H9 (cell line): ENCODE measurements around the gene PTPRN2. TPM values are rescaled to one million over a fixed set of nuclear protein-coding genes. Genes with fewer than 3 reads are reported as not detected.

Experiments
- DNase-seq: peaks from one replicate; pipeline ENCODE4 v3.0.0-alpha.2; 2017
- H2AFZ ChIP-seq: one replicate; pipeline ENCODE4 v1.6.1; 2013; ENCODE audit warnings: mild to moderate bottlenecking, low read length, control low read depth, moderate library complexity
- H2AK5ac ChIP-seq: 2 replicates; pipeline ENCODE4 v1.6.1; 2013; ENCODE audit warnings: low read length, control low read depth, mixed read lengths; ENCODE audit not compliant: insufficient read length
- H2BK120ac ChIP-seq: one replicate; pipeline ENCODE4 v1.6.1; 2013; ENCODE audit warnings: low read depth, mild to moderate bottlenecking, low read length, control low read depth, inconsistent platforms; ENCODE audit not compliant: poor library complexity, severe bottlenecking
- H2BK12ac ChIP-seq: 2 replicates; pipeline ENCODE4 v1.6.1; 2013; ENCODE audit warnings: low read length, control low read depth, mixed read lengths, low read depth; ENCODE audit not compliant: insufficient read length
- H2BK15ac ChIP-seq: 2 replicates; pipeline ENCODE4 v1.6.1; 2013; ENCODE audit warnings: low read depth, low read length, control low read depth
- H2BK20ac ChIP-seq: one replicate; pipeline ENCODE4 v1.6.1; 2013; ENCODE audit warnings: low read depth, mild to moderate bottlenecking, low read length, control low read depth, inconsistent platforms; ENCODE audit not compliant: poor library complexity, severe bottlenecking
- H2BK5ac ChIP-seq: 2 replicates; pipeline ENCODE4 v1.6.1; 2013; ENCODE audit warnings: low read length, control low read depth, mixed read lengths; ENCODE audit not compliant: insufficient read length
- H3K14ac ChIP-seq: 2 replicates; pipeline ENCODE4 v1.6.1; 2013; ENCODE audit warnings: low read length, control low read depth; ENCODE audit not compliant: insufficient read depth
- H3K18ac ChIP-seq: 2 replicates; pipeline ENCODE4 v1.6.1; 2013; ENCODE audit warnings: low read depth, mild to moderate bottlenecking, mixed read lengths, low read length, control low read depth; ENCODE audit not compliant: insufficient read length
- H3K23ac ChIP-seq: 2 replicates; pipeline ENCODE4 v1.6.1; 2013; ENCODE audit warnings: low read length, control low read depth, mixed read lengths, low read depth; ENCODE audit not compliant: insufficient read length
- H3K23me2 ChIP-seq: 2 replicates; pipeline ENCODE4 v1.6.1; 2013; ENCODE audit warnings: low read depth, mild to moderate bottlenecking, mixed read lengths, low read length, control low read depth; ENCODE audit not compliant: insufficient read length, poor library complexity, severe bottlenecking
- H3K27ac ChIP-seq: 2 replicates; pipeline ENCODE4 v1.5.1; 2013; ENCODE audit warnings: low read length, control low read depth, mixed read lengths, low read depth; ENCODE audit not compliant: insufficient read length
- H3K27me3 ChIP-seq: 2 replicates; pipeline ENCODE4 v1.6.1; 2013; ENCODE audit warnings: low read length, control low read depth, inconsistent platforms; ENCODE audit not compliant: insufficient read depth
- H3K4ac ChIP-seq: 2 replicates; pipeline ENCODE4 v1.6.1; 2013; ENCODE audit warnings: low read depth, mild to moderate bottlenecking, control low read depth, inconsistent platforms, low read length, moderate library complexity
- H3K4me1 ChIP-seq: 2 replicates; pipeline ENCODE4 v1.6.1; 2013; ENCODE audit warnings: low read length, control low read depth, inconsistent platforms; ENCODE audit not compliant: insufficient read depth
- H3K4me2 ChIP-seq: 2 replicates; pipeline ENCODE4 v1.6.1; 2013; ENCODE audit warnings: low read length, control low read depth, mixed read lengths; ENCODE audit not compliant: insufficient read length, insufficient read depth
- H3K56ac ChIP-seq: 2 replicates; pipeline ENCODE4 v1.6.1; 2013; ENCODE audit warnings: low read depth, mild to moderate bottlenecking, mixed read lengths, low read length, control low read depth; ENCODE audit not compliant: insufficient read length
- H3K79me1 ChIP-seq: 2 replicates; pipeline ENCODE4 v1.6.1; 2013; ENCODE audit warnings: low read depth, mild to moderate bottlenecking, moderate library complexity, low read length, control low read depth, inconsistent platforms; ENCODE audit not compliant: insufficient read depth, poor library complexity, severe bottlenecking
- H3K79me2 ChIP-seq: 2 replicates; pipeline ENCODE4 v1.6.1; 2013; ENCODE audit warnings: low read length, control low read depth, inconsistent platforms; ENCODE audit not compliant: insufficient read depth
- H3K9ac ChIP-seq: 2 replicates; pipeline ENCODE4 v1.6.1; 2013; ENCODE audit warnings: low read length, control low read depth, mixed read lengths; ENCODE audit not compliant: insufficient read length; ENCODE audit errors: extremely low read depth
- H3K9me3 ChIP-seq: one replicate; pipeline ENCODE4 v1.6.1; 2013; ENCODE audit warnings: low read depth, low read length, inconsistent platforms; ENCODE audit not compliant: control insufficient read depth
- H3T11ph ChIP-seq: one replicate; pipeline ENCODE4 v1.6.1; 2013; ENCODE audit warnings: mild to moderate bottlenecking, low read length, control low read depth, inconsistent platforms
- H4K20me1 ChIP-seq: one replicate; pipeline ENCODE4 v1.6.1; 2013; ENCODE audit not compliant: control insufficient read depth, insufficient read length, insufficient read depth
- H4K5ac ChIP-seq: 2 replicates; pipeline ENCODE4 v1.6.1; 2013; ENCODE audit warnings: low read depth, mild to moderate bottlenecking, mixed read lengths, low read length, control low read depth; ENCODE audit not compliant: insufficient read length
- H4K8ac ChIP-seq: replicated peaks from 2 replicates; pipeline ENCODE4 v1.6.1; 2013; ENCODE audit warnings: low read length, control low read depth, mixed read lengths, low read depth; ENCODE audit not compliant: insufficient read length
- H4K91ac ChIP-seq: 2 replicates; pipeline ENCODE4 v1.6.1; 2013; ENCODE audit warnings: low read depth, mild to moderate bottlenecking, moderate library complexity, mixed read lengths, low read length, control low read depth; ENCODE audit not compliant: insufficient read length
- H3K27ac Mint-ChIP-seq, 3 experiments: 2 replicates in 2 of 3; 3 replicates in 1 of 3; pipeline ENCODE4 v1.8.0; 2020 to 2021; ENCODE audit warnings: mixed read lengths in 3 of 3, mild to moderate bottlenecking in 1 of 3, moderate library complexity in 1 of 3
- H3K27me3 Mint-ChIP-seq: 2 replicates; pipeline ENCODE4 v1.8.0; 2021; ENCODE audit warnings: low read depth, mild to moderate bottlenecking, moderate library complexity, mixed read lengths
- H3K36me3 Mint-ChIP-seq, 3 experiments: 2 replicates in 2 of 3; 3 replicates in 1 of 3; pipeline ENCODE4 v1.8.0; 2020 to 2021; ENCODE audit warnings: low read depth in 3 of 3, mixed read lengths in 3 of 3; ENCODE audit not compliant: insufficient read depth in 1 of 3
- H3K4me1 Mint-ChIP-seq, 2 experiments: 2 replicates each; pipeline ENCODE4 v1.8.0; 2020; ENCODE audit warnings: mixed read lengths in 2 of 2
- H3K4me3 Mint-ChIP-seq, 2 experiments: 2 replicates in 1 of 2; 3 replicates in 1 of 2; pipeline ENCODE4 v1.8.0; 2020 to 2021; ENCODE audit warnings: mild to moderate bottlenecking in 2 of 2, mixed read lengths in 2 of 2, moderate library complexity in 1 of 2
- H3K9me3 Mint-ChIP-seq, 2 experiments: 2 replicates in 1 of 2; 3 replicates in 1 of 2; pipeline ENCODE4 v1.8.0; 2020; ENCODE audit warnings: mild to moderate bottlenecking in 2 of 2, mixed read lengths in 2 of 2, moderate library complexity in 1 of 2
- CTCF ChIP-seq: fragments of 200-600 bp; sonication (generic); conservative IDR thresholded peaks from 3 replicates; pipeline ENCODE4 v1.8.0; 2021; ENCODE audit warnings: antibody characterized with exemption, mild to moderate bottlenecking
- WGBS: extraction: QIAGEN DNeasy Blood & Tissue Kit; methylation state at CpG from one replicate; pipeline ENCODE4 v1.1.7; 2013; ENCODE audit warnings: missing lambda C conversion rate, low lambda C conversion rate, mixed read lengths; ENCODE audit not compliant: insufficient read length; ENCODE audit errors: extremely low coverage; 5-methylcytosine and 5-hydroxymethylcytosine counted together
- total RNA-seq: library from RNA; stranded (reverse); gene quantifications from 2 replicates; pipeline ENCODE4 v1.2.1, GENCODE V29; 2021

The PTPRN2 gene
- total RNA-seq, 1 experiment from 2014 or later: 5.2 TPM

- Mint-ChIP-seq H3K4me1 (peaks cover 31 to 32% of the 10 kb centered on the region in 2 experiments), H3K36me3 (no peaks in the 10 kb centered on the region), H3K27ac (no peak overlapping the region), H3K9me3 (no peaks in the 10 kb centered on the region), H3K4me3 (no peak overlapping the region), H3K27me3 (peaks cover 4% of the 10 kb centered on the region)
- TF ChIP-seq CTCF: no peak
- Histone ChIP-seq H4K91ac (no peak overlapping the region), H4K5ac (no peak overlapping the region), H3T11ph (no peak overlapping the region), H2BK12ac (no peak overlapping the region), H3K23ac (no peak overlapping the region), H4K8ac (no peak overlapping the region), H2BK120ac (no peak overlapping the region), H2BK20ac (no peak overlapping the region), H3K23me2 (no peaks in the 10 kb centered on the region), H3K9ac (no peak overlapping the region), H4K20me1 (no peaks in the 10 kb centered on the region), H3K14ac (no peak overlapping the region), H3K27me3 (no peaks in the 10 kb centered on the region), H3K9me3 (no peaks in the 10 kb centered on the region), H2BK5ac (no peak overlapping the region), H2AK5ac (no peak overlapping the region), H3K56ac (no peak overlapping the region), H3K79me1 (no peaks in the 10 kb centered on the region), H3K4me1 (peaks cover 11% of the 10 kb centered on the region; the same call in 1 of the 2 replicates), H3K18ac (no peak overlapping the region), H3K4ac (no peak overlapping the region), H2AFZ (no peak overlapping the region), H2BK15ac (no peak overlapping the region), H3K79me2 (no peaks in the 10 kb centered on the region), H3K4me2 (no peak overlapping the region), H3K27ac (no peak overlapping the region)
- no CpG with 5 or more reads among the region's 16 CpGs for WGBS
- no peak for DNase-seq
Measured at GRCh38 chr7:157832006-157832405, 755.6 kb downstream of the PTPRN2 start.
